AG10803 (cell line): ENCODE results near the gene PNPLA1.

ENCODE experiments used
- DNase-seq: peaks from one replicate; pipeline ENCODE4 v3.0.0; 2010; ENCODE audit warnings: low read depth
- H3K4me3 ChIP-seq: 2 replicates; pipeline ENCODE4 v1.5.1; 2011; ENCODE audit warnings: mild to moderate bottlenecking, low read length, control low read depth
- TF ChIP-seq, protein P1 (sequence below): conservative IDR thresholded peaks from 2 replicates; pipeline ENCODE4 v1.5.1; 2011; ENCODE audit warnings: mild to moderate bottlenecking, low read length, control low read depth, inconsistent platforms

PNPLA1 gene

DNA sequence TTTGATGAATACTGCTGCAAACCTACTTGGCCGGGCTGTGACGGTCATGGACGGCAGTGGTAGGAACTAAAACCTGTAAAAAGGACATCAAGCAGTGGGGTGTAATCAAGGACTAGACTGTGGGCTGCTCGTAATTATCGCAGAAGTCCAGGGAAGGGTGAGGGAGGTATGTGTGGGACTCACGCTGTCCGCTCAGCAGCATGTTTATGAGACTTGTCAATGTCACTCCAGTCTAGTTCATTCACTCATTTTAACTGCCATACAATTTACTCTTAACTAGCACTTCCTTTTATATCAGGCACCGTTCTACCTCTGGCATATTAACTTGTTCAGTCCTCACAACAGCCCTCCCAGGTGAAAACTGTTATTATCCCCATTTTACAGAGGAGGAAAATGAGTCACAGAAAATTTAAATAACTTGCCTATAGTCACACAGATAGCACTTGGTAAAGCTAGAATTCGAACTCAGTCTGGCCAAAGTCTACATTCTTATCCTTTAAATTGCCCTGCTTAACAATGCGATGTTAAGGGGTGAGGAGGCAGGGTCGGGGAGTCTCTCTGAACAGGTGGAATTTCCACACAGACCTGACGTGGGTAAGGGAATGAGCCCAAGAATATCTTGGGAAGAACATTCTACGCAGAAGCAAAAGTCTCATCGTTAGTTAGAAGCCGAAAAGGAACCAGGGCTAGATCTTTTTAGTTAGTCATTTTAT, 4.1 kb downstream of the PNPLA1 start:
- DNase-seq, result no peak
- TF ChIP-seq, protein P1, sequence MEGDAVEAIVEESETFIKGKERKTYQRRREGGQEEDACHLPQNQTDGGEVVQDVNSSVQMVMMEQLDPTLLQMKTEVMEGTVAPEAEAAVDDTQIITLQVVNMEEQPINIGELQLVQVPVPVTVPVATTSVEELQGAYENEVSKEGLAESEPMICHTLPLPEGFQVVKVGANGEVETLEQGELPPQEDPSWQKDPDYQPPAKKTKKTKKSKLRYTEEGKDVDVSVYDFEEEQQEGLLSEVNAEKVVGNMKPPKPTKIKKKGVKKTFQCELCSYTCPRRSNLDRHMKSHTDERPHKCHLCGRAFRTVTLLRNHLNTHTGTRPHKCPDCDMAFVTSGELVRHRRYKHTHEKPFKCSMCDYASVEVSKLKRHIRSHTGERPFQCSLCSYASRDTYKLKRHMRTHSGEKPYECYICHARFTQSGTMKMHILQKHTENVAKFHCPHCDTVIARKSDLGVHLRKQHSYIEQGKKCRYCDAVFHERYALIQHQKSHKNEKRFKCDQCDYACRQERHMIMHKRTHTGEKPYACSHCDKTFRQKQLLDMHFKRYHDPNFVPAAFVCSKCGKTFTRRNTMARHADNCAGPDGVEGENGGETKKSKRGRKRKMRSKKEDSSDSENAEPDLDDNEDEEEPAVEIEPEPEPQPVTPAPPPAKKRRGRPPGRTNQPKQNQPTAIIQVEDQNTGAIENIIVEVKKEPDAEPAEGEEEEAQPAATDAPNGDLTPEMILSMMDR, result no peak

GRCh38 chr6:36276581-36277536, 7.0 kb downstream of the PNPLA1 start:
- H3K4me3 ChIP-seq, result no peak overlapping the region
- TF ChIP-seq, protein P1, result no peak
- no peak for DNase-seq

More for the DNA sequence above, 4.1 kb downstream of the PNPLA1 start:
- H3K4me3 ChIP-seq, result no peak overlapping the region

- TF ChIP-seq, protein P1, result no peak
- no peak for DNase-seq
- no peak overlapping the region for H3K4me3 ChIP-seq
Measured at GRCh38 chr6:36277946-36278470, 8.1 kb downstream of the PNPLA1 start.

GRCh38 chr6:36280467-36280866, 10.6 kb downstream of the PNPLA1 start:
- no peak for DNase-seq
- TF ChIP-seq, protein P1, result no peak
- no peak overlapping the region for H3K4me3 ChIP-seq

DNA sequence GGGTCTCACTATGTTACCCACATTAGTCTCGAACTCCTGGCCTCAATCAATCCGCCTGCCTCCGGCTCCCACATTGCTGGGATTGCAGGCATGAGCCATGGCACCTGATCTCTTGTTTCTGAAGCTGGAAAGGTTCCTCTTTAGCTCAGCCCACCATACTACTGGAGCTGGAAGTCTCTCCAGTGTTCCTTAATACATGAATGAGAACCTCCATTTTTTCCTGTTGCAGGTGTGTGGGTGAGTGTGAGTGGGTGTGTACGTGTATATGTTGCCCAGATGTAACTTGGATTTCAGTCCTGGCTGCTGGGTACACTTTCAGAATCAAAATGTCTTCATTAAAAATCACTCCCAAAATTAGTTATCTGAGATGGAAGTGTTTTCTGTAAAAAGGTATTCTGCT, 11.1 kb downstream of the PNPLA1 start:
- no peak for DNase-seq
- no peak overlapping the region for H3K4me3 ChIP-seq
- TF ChIP-seq, protein P1, result no peak

GRCh38 chr6:36283608-36284007, 13.7 kb downstream of the PNPLA1 start:
- TF ChIP-seq, protein P1, result no peak
- H3K4me3 ChIP-seq, result no peak overlapping the region
- no peak for DNase-seq
